ENCODE results near the gene KRTAP10-5.
A peak's percentile ranks its signal among the peaks of the same experiment; 100 is the strongest.
"Not testable (repeated sequence)": the region's sequence is repeated elsewhere in the genome, so short reads cannot be mapped to it uniquely, and the experiment has no call there.

The KRTAP10-5 gene

DNA sequence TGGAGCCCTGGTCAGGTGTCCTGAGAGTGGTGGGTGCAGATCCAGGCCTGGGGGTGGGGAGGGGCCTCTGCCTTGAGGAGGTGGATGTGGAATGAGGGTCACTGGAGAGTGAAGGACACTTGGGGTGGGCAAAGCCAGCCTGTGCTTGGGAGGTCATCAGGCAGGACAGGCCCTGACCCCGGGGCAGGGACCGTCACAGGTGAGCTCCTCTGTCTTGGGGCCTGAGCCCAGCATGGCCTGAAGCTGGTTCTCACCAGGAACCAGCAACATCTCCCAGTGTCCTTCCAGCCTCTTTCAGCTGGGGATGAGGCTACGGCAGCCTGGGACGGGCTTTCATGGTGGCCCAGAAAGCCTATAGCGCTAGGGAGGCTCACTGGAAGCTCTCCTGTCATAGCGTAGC, 28.3 kb downstream of the KRTAP10-5 start:
- Histone ChIP-seq H3K23ac (ENCODE audit: low read depth, low read length, poor library complexity) (no peak overlapping the region), H4K91ac (ENCODE audit: low read depth, low read length, poor library complexity) (peak overlapping the region; percentile 89), H3K27me3 (ENCODE audit: control insufficient read depth in 3 of 3, insufficient read depth in 3 of 3, low read depth in 1 of 3, low read length in 3 of 3) (no peaks in the 10 kb centered on the region), H2AK5ac (ENCODE audit: low read depth, low read length) (peak overlapping the region; percentile 95), H3K4ac (ENCODE audit: low read length) (no peak overlapping the region), H3K9ac (ENCODE audit: low read depth, low read length, poor library complexity) (no peak overlapping the region), H2AFZ (ENCODE audit: low read length) (peak overlapping the region; percentile 69), H3K27ac (replicated peaks; ENCODE audit: low read length) (no peak overlapping the region), H4K8ac (ENCODE audit: low read depth, low read length) (no peak overlapping the region), H2BK12ac (ENCODE audit: low read length) (peak overlapping the region; percentile 10), H2BK120ac (ENCODE audit: low read depth, low read length) (peak overlapping the region; percentile 9), H3K4me1 (ENCODE audit: control insufficient read depth in 2 of 2, insufficient read depth in 1 of 2, low read depth in 1 of 2, low read length in 2 of 2) (peaks cover 21 to 22% of the 10 kb centered on the region in 2 donors), H3K36me3 (replicated peaks in 1 of 2; ENCODE audit: control insufficient read depth in 2 of 2, insufficient read depth in 2 of 2, low read length in 2 of 2) (no peaks in the 10 kb centered on the region), H3K79me1 (ENCODE audit: low read depth, low read length) (no peaks in the 10 kb centered on the region), H3K14ac (ENCODE audit: low read length) (peak overlapping the region; percentile 78), H3K4me3 (ENCODE audit: low read length in 2 of 2) (no peak overlapping the region), H2BK15ac (ENCODE audit: low read length) (peak overlapping the region; percentile 5), H3K9me3 (replicated peaks in 1 of 2; ENCODE audit: control insufficient read depth in 2 of 2, insufficient read depth in 1 of 2, low read depth in 1 of 2, low read length in 2 of 2) (peaks cover 0 to 3% of the 10 kb centered on the region in 2 donors), H3K4me2 (ENCODE audit: insufficient read depth, low read length, poor library complexity, severe bottlenecking) (no peak overlapping the region), H3K18ac (ENCODE audit: low read length) (peak overlapping the region; percentile 92), H2BK5ac (ENCODE audit: low read length) (peak overlapping the region; percentile 27)
- no peak for DNase-seq (ENCODE audit: low spot score)
- no CpG with 5 or more reads among the region's 6 CpGs for WGBS, 2 donors (ENCODE audit: extremely low coverage in 2 of 2, insufficient read length in 2 of 2, insufficient replicate concordance in 1 of 2)

DNA sequence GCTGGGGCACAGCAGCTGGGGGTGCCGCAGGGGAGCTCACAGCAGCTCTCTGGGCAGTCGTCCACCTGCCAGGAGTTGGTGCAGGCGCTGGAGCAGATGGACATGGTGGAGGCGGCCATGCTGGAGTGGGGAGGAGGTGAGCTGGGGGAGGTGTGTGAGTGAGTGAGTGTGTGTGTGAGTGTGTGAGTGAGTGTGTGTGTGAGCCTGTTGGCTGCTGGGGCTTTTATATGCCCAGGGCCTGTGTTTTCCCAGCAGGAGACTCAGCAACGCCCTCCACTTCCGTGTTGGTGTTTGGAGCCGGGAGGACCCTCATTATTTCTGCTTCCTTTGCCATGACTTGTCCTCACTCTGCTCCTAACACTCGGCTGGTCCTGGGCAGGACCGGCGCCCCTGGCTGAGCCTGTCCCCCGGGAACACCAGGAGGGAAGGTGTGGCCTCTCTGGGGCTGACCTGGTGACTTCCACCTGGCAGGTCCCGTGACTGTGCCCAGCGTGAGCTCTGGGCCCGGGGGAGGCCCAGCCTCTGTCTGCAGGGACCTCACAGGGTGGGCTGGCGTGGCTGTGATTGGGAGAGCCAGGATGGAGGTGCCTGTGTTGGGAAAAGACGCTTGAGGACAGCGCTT, 29.0 kb downstream of the KRTAP10-5 start, which contains the start of gene KRTAP10-2:
KRTAP10-2 (minus strand) TSS at position 166 of the 622 bp plus-strand sequence; CDS start at position 119, 47 bp downstream.
- peak within 1 kb of the TSS; percentile 89 for H4K91ac ChIP-seq (ENCODE audit: low read depth, low read length, poor library complexity)

DNA sequence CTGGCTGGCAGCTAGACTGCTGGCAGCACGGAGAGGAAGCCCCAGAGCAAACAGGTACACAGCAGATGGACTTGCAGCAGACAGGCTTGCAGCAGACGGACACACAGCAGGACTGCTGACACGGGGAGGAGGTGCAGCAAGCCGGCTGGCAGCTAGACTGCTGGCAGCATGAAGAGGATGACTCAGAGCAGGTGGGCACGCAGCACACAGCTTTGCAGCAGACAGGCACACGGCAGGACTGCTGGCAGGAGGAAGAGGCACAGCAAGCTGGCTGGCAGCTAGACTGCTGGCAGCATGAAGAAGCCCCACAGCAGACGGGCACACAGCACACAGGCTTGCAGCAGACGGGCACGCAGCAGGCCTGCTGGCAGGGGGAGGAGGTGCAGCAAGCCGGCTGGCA, 29.6 kb downstream of the KRTAP10-5 start:
- H3K36me3 ChIP-seq (replicated peaks in 1 of 2; ENCODE audit: control insufficient read depth in 2 of 2, insufficient read depth in 2 of 2, low read length in 2 of 2) = no peaks in the 10 kb centered on the region
- no peaks in the 10 kb centered on the region for H3K27me3 ChIP-seq (ENCODE audit: control insufficient read depth in 3 of 3, insufficient read depth in 3 of 3, low read depth in 1 of 3, low read length in 3 of 3)
- H2BK5ac ChIP-seq (ENCODE audit: low read length) = peak overlapping the region; percentile 16
- H2BK120ac ChIP-seq (ENCODE audit: low read depth, low read length) = no peak overlapping the region
- H3K18ac ChIP-seq (ENCODE audit: low read length) = peak overlapping the region; percentile 48
- no peak overlapping the region for H3K27ac ChIP-seq (replicated peaks; ENCODE audit: low read length)
- no peak overlapping the region for H3K9ac ChIP-seq (ENCODE audit: low read depth, low read length, poor library complexity)
- no peak overlapping the region for H4K8ac ChIP-seq (ENCODE audit: low read depth, low read length)
- H3K14ac ChIP-seq (ENCODE audit: low read length) = peak overlapping the region; percentile 49
- peak overlapping the region; percentile 31 for H4K91ac ChIP-seq (ENCODE audit: low read depth, low read length, poor library complexity)
- peak overlapping the region; percentile 1 for H3K23ac ChIP-seq (ENCODE audit: low read depth, low read length, poor library complexity)
- peak overlapping the region; percentile 16 for H2BK12ac ChIP-seq (ENCODE audit: low read length)
- H3K4ac ChIP-seq (ENCODE audit: low read length) = no peak overlapping the region
- H3K4me1 ChIP-seq (ENCODE audit: control insufficient read depth in 2 of 2, insufficient read depth in 1 of 2, low read depth in 1 of 2, low read length in 2 of 2) = peaks cover 21 to 22% of the 10 kb centered on the region in 2 donors
- DNase-seq (ENCODE audit: low spot score) = no peak
- H2BK15ac ChIP-seq (ENCODE audit: low read length) = peak overlapping the region; percentile 81
- H3K4me2 ChIP-seq (ENCODE audit: insufficient read depth, low read length, poor library complexity, severe bottlenecking) = no peak overlapping the region
- peak overlapping the region in 1 of 2 donors; percentile 37 for H3K4me3 ChIP-seq (ENCODE audit: low read length in 2 of 2)
- H2AFZ ChIP-seq (ENCODE audit: low read length) = no peak overlapping the region
- no peaks in the 10 kb centered on the region for H3K79me1 ChIP-seq (ENCODE audit: low read depth, low read length)
- peak overlapping the region; percentile 77 for H2AK5ac ChIP-seq (ENCODE audit: low read depth, low read length)
- H3K9me3 ChIP-seq (replicated peaks in 1 of 2; ENCODE audit: control insufficient read depth in 2 of 2, insufficient read depth in 1 of 2, low read depth in 1 of 2, low read length in 2 of 2) = peaks cover 0 to 3% of the 10 kb centered on the region in 2 donors
- no CpG with 5 or more reads among the region's 10 CpGs for WGBS, 2 donors (ENCODE audit: extremely low coverage in 2 of 2, insufficient read length in 2 of 2, insufficient replicate concordance in 1 of 2)

More for the DNA sequence above, 29.0 kb downstream of the KRTAP10-5 start, which contains the start of gene KRTAP10-2:
- peak within 1 kb of the TSS; percentile 95 for H2AK5ac ChIP-seq (ENCODE audit: low read depth, low read length)
- H3K9ac ChIP-seq (ENCODE audit: low read depth, low read length, poor library complexity) = peak within 1 kb of the TSS; percentile 24
- WGBS, 2 donors (ENCODE audit: extremely low coverage in 2 of 2, insufficient read length in 2 of 2, insufficient replicate concordance in 1 of 2) = no CpG with 5 or more reads among the region's 17 CpGs
- H3K4me2 ChIP-seq (ENCODE audit: insufficient read depth, low read length, poor library complexity, severe bottlenecking) = no peak within 1 kb of the TSS
- H3K4me3 ChIP-seq (ENCODE audit: low read length in 2 of 2) = peak within 1 kb of the TSS in 1 of 2 donors; percentile 37
- H3K27ac ChIP-seq (replicated peaks; ENCODE audit: low read length) = no peak within 1 kb of the TSS
- H3K23ac ChIP-seq (ENCODE audit: low read depth, low read length, poor library complexity) = peak within 1 kb of the TSS; percentile 1
- H3K4me1 ChIP-seq (ENCODE audit: control insufficient read depth in 2 of 2, insufficient read depth in 1 of 2, low read depth in 1 of 2, low read length in 2 of 2) = peaks cover 21 to 22% of the 10 kb centered on the region in 2 donors
- no peaks in the 10 kb centered on the region for H3K79me1 ChIP-seq (ENCODE audit: low read depth, low read length)
- peak within 1 kb of the TSS; percentile 27 for H2BK5ac ChIP-seq (ENCODE audit: low read length)
- peak within 1 kb of the TSS; percentile 81 for H2BK15ac ChIP-seq (ENCODE audit: low read length)
- H3K18ac ChIP-seq (ENCODE audit: low read length) = peak within 1 kb of the TSS; percentile 92
- H3K27me3 ChIP-seq (ENCODE audit: control insufficient read depth in 3 of 3, insufficient read depth in 3 of 3, low read depth in 1 of 3, low read length in 3 of 3) = no peaks in the 10 kb centered on the region
- peak within 1 kb of the TSS; percentile 65 for H2BK12ac ChIP-seq (ENCODE audit: low read length)
- H4K8ac ChIP-seq (ENCODE audit: low read depth, low read length) = no peak within 1 kb of the TSS
- no peaks in the 10 kb centered on the region for H3K36me3 ChIP-seq (replicated peaks in 1 of 2; ENCODE audit: control insufficient read depth in 2 of 2, insufficient read depth in 2 of 2, low read length in 2 of 2)
- no peak for DNase-seq (ENCODE audit: low spot score)
- peaks cover 0 to 3% of the 10 kb centered on the region in 2 donors for H3K9me3 ChIP-seq (replicated peaks in 1 of 2; ENCODE audit: control insufficient read depth in 2 of 2, insufficient read depth in 1 of 2, low read depth in 1 of 2, low read length in 2 of 2)
- peak within 1 kb of the TSS; percentile 90 for H2BK120ac ChIP-seq (ENCODE audit: low read depth, low read length)
- H3K4ac ChIP-seq (ENCODE audit: low read length) = no peak within 1 kb of the TSS
- peak within 1 kb of the TSS; percentile 78 for H3K14ac ChIP-seq (ENCODE audit: low read length)
- peak within 1 kb of the TSS; percentile 69 for H2AFZ ChIP-seq (ENCODE audit: low read length)

DNA sequence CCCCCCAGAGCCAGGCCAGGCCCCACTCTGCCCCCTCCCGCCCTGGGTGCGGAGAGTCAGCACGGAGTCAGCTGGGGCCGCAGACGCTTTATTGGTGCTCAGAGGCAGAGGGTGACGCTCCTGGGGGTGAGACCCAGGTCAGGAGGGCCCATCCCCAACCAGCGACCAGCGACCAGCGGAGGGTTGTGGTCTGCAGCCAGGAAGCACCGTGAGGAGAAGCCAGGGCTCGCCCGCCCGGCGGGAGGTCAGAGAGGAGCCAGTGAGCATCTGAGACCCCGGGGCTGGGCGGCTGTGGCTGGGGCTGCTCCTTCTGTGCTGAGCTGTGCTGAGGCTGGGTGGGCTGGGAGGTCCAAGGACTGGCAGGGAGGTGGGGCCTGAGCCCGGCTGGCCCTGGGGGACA, 30.1 kb downstream of the KRTAP10-5 start:
- H2AK5ac ChIP-seq (ENCODE audit: low read depth, low read length) = peak overlapping the region; percentile 77
- H4K8ac ChIP-seq (ENCODE audit: low read depth, low read length); H3K4me2 ChIP-seq (ENCODE audit: insufficient read depth, low read length, poor library complexity, severe bottlenecking); H3K4ac ChIP-seq (ENCODE audit: low read length); H3K27ac ChIP-seq (replicated peaks; ENCODE audit: low read length); H3K36me3 ChIP-seq (replicated peaks in 1 of 2; ENCODE audit: control insufficient read depth in 2 of 2, insufficient read depth in 2 of 2, low read length in 2 of 2); H3K9ac ChIP-seq (ENCODE audit: low read depth, low read length, poor library complexity); DNase-seq (ENCODE audit: low spot score); H3K4me3 ChIP-seq (ENCODE audit: low read length in 2 of 2); H3K79me1 ChIP-seq (ENCODE audit: low read depth, low read length); H3K9me3 ChIP-seq (replicated peaks in 1 of 2; ENCODE audit: control insufficient read depth in 2 of 2, insufficient read depth in 1 of 2, low read depth in 1 of 2, low read length in 2 of 2); H3K27me3 ChIP-seq (ENCODE audit: control insufficient read depth in 3 of 3, insufficient read depth in 3 of 3, low read depth in 1 of 3, low read length in 3 of 3): not testable (repeated sequence)
- H2BK120ac ChIP-seq (ENCODE audit: low read depth, low read length) = peak overlapping the region; percentile 90
- H3K4me1 ChIP-seq (ENCODE audit: control insufficient read depth in 2 of 2, insufficient read depth in 1 of 2, low read depth in 1 of 2, low read length in 2 of 2) = peaks cover 21 to 22% of the 10 kb centered on the region in 2 donors
- H2BK5ac ChIP-seq (ENCODE audit: low read length) = peak overlapping the region; percentile 16
- peak overlapping the region; percentile 31 for H4K91ac ChIP-seq (ENCODE audit: low read depth, low read length, poor library complexity)
- H2BK15ac ChIP-seq (ENCODE audit: low read length) = peak overlapping the region; percentile 81
- H3K18ac ChIP-seq (ENCODE audit: low read length) = peak overlapping the region; percentile 92
- peak overlapping the region; percentile 49 for H3K14ac ChIP-seq (ENCODE audit: low read length)
- peak overlapping the region; percentile 49 for H2BK12ac ChIP-seq (ENCODE audit: low read length)
- peak overlapping the region; percentile 1 for H3K23ac ChIP-seq (ENCODE audit: low read depth, low read length, poor library complexity)
- no CpG with 5 or more reads among the region's 17 CpGs for WGBS, 2 donors (ENCODE audit: extremely low coverage in 2 of 2, insufficient read length in 2 of 2, insufficient replicate concordance in 1 of 2)
- H2AFZ ChIP-seq (ENCODE audit: low read length) = peak overlapping the region; percentile 22

Measured in neuronal stem cell (in vitro differentiated cells).